Endothelial cell of hepatic sinusoid (primary cell): ENCODE data around the gene AP4E1.
"Not testable (repeated sequence)": the region's sequence is repeated elsewhere in the genome, so short reads cannot be mapped to it uniquely, and the experiment has no call there.

ENCODE experiments used
- in situ Hi-C: cut with HindIII; loops from 2 replicates; pipeline ENCODE4 v1.10.0; 2017; ENCODE audit warnings: low sequenced_read_pairs

Gene AP4E1

DNA sequence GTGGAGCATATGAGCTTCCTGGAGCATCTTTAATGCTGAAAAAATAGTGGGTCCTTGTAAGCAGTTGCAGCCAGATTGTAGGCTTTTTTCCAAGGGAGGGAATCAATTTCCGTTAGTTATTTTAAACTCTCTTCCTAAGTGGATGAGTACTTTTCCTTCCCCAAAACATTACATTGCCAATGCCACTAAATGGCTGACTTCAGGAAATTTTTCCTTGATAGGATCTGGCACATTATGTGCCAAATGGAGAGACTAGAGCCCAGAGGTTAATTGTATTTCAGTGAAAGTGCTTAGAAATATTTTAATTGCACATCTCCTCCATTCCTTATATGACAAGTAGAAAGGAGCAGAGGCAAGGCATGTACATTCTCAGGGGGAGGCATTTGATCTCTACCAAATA is 102.7 kb downstream of the AP4E1 start:
- in situ Hi-C loops: no loop called here

DNA sequence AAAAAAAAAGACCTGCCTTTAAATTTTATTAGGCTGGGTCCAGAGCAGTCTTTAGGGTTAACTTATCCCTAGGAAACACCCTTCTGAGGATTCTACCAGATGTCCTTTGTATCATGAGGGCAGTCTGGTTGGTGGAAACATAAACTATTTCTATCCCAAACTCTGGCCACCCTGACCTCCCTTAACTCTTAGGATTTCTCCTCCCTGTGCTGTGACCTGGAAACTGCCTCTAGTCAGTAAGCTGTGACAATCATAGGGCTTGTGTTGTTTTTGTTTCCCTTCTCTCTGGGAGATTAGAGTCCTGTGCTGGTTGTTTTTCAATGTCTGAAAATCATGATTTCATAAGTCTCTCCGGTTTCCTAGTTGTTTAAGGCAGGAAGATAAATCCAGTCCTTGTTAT is 108.1 kb downstream of the AP4E1 start:
- in situ Hi-C loops: no loop called here

DNA sequence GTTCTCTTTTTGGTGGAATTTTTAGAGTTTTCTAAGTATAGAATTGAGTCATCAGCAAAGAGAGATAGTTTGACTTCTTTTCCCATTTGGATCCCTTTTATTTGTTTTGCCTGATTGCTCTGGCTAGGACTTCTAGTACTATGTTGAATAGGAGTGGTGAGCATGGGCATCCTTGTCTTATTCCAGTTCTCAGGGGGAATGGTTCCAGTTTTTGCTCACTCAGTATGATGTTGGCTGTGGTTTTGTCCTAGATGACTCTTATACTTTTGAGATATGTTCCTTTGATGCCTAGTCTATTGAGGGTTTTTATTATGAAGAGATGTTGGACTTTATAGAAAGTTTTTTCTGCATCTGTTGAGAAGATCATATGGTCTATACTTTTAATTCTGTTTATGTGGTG is 113.7 kb downstream of the AP4E1 start:
- in situ Hi-C loops: no loop called here

DNA sequence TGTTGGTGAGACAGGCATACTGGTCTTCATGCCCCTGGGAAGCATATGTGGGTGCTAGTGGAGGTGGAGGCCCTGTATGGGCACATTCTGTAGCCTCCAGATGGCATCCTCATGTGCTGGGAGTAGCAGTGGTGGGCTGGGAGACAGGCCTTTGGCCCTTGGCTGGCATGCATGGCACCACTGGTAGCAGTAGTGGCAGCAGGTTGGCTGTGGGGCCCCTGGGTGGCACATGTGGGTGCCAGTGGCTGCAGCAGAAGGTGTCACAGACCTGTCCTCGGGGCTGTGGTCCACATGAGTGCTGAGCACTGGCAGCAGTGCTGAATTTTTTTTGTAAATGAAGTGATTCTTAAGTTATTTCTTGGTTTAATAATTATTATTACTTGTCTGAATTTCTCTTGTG is 115.0 kb downstream of the AP4E1 start:
- in situ Hi-C loops: no loop called here

DNA sequence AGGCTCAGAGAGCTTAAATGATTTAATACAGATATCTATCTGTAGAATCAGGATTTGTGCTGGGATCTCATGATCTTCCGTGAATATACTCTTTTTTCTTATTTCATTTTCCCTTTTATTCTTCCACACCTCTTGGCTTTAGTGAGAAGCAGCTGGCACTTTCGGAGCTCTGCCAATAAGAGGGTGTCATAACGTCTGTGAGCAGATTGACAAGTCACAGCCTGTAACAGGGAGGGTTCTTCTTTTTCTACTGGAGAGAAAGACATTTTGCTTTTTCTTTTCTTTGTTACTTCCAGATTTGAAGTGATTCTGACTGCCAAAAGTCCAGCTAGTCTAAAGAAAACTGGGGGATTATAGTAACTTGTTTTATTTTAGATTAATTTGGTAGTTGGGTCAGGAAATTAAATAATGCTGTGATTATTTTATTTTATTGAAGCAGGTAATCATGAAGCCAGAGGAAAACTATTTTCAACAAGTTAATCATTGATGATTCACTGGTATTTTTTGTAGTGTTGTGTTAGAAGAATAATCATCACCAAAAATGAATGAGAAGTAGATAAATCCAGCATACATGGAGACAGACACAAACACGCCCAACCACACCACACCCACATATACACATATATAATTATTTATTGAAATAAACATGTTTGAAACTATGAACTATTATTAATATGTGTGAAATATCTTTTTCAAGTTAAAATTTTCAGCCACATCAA is 116.4 kb downstream of the AP4E1 start:
- in situ Hi-C loops: no loop called here

DNA sequence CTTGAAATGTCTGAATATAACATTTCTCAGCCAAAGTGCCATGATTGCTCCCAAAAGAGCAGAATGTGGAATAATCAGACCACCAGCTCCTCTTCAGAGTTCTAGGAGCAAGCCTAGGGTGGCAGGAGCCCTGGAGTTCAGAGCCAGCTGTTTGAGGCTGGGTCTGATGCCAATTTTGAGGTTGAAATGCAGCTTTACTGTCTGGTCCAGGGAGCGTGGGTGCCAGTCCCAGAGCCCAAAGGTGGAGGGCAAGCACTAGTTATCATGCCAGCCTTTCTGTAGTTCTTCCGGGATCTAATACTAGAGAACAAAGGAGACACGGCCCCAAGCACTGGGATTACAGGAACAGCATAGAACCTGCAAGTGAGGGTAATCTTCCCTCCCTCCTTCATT is 117.0 kb downstream of the AP4E1 start:
- in situ Hi-C loops: no loop called here

DNA sequence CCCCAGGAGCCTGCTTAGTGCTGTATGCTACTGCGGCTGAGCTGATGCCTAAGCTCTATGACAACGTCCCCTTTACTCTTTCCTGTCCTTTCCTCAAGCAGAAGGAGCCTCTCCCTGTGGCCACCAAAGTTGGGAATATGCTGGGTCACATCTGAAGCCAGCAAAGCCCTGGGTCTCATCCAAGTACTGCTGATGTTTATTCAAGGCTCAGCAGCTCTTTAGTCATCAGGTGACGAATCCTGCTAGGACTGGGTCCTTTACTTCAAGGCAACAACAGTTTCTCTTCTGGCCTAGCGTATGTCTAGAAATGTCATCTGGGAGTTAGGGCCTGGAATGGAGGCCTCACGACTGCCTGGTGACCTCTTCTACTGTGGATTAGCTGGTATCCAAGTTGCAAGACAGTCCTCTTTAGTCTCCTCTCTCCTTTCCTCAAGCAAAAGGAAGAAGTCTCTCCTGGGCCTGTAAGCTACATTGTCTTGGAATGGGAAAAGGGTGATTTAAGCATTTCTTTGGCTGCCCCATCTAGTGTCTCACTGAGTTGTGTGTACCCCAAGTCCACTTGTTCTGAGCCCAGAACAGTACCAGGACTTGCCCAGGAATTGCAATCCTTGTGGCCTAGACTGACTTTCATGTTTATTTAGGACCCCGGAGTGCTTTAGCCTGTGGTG is 122.3 kb downstream of the AP4E1 start:
- in situ Hi-C loops: no loop called here

DNA sequence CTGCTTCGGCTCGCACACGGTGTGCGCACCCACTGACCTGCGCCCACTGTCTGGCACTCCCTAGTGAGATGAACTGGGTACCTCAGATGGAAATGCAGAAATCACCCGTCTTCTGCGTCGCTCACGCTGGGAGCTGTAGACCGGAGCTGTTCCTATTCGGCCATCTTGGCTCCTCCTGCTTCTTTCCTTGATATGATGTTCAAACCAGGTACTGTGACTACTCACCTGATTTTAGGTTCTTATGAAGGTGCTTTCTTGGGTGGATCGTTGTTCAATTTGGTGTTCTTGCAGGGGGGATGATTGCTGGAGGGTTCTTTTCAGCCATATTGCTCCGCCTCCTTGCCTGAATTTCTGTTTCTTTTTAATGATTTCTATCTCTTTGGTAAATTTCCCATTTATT is 129.0 kb downstream of the AP4E1 start:
- in situ Hi-C loops: not testable (repeated sequence)

DNA sequence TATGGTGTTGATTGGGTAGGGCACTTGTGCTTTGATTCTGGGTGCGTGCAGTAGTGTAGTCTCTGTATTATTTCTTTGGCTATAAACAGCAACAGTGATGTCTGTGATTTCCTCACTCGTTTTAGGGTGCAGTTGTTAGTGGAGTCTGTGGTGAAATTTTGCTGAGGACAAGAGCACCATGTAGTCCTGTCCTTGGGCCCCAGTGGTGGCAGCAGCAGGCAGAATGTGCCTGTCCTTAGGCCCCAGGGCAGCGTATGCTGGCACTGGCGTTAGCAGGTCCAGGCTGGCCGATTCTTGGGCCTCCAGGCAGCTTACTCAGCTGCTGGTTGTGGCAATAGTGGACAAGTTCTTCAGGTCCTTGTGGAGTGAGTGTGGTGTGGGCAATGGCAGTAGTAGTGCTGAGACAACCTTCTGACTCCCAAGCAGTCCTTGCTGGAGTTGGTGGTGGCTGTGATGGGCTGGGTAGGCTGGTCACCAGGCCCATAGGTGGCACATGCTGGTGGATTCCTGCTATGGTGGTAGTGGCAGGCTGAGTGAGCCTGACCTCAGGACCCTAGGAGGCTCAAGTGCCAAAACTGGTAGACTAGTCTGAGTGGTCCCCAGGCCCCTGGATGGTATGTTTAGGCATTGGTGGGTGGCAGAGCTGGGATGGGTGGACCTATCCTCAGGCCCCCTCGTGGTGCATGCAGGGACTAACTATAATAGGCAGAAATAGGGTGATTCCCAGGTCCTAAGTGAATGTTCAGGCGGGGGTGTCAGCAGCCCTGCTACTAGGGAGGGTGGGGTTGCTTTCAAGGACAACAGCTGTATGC is 129.9 kb downstream of the AP4E1 start:
- in situ Hi-C loops: no loop called here

DNA sequence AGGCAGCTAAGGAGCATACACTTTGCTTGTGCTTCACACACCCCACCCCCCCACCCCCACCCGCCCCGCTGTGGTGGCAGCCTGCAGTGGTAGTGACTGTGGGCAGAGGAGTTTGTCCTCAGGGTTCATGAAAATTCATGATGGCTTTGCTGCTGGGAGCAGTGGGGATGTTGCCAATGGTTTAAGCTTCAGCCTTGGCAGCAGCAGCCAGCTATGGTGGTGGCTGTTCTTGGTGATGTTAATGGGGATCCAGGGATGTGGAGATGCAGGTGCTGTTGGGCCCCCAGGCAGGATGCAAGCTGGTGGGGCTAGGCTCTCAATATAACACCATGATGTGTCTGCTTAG is 130.5 kb downstream of the AP4E1 start:
- in situ Hi-C loops: no loop called here

DNA sequence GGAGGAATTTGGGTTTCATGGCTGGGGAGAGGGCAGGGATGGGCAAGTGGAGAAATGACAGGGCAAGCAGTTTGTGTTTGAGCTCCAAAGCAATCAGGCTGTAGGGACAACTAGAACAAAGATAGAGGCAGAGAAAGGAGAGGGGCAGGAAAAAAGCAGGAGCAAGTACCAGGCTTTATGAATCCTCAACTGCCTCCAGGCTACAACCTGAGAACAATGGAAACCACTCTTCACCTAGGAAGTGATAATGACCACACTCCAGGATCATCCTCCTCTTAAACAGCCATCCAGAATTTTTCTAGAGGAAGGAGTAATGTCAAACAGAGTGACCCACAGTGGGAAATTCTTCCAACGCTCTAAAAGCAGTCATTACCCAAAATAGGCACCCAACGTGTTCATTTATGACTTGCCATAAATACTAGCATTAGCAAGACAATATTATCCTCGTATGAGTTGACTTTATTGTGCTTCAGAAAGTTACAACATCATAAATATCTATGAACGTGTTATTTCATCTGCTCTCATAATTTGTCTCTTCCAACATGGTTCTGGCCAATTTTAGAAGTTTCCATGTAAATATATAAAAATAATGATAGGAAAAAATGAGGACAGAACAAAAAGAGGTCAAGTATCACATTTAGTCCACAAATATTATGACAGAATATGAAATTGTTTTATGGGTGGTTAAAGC is 135.7 kb downstream of the AP4E1 start:
- in situ Hi-C loops: no loop called here

DNA sequence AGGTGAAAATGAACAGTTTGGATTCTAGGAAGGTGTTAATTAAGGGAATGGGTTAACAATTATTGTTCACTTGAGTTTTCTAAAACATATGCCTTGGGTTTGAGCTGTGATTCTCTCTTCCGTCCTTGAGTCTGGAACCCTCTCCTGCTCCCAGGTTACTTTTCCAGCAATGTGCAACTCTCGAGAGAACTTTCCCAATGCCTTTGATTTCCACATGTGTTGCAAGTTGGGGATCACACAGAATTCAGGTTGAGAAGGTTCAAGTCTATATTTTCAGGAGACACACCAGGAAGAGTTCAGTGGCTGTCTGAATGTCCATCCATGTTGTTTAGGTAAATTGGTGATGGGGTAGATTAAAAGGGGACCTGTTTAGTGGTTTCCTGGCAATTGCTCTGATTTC is 137.5 kb downstream of the AP4E1 start:
- in situ Hi-C loops: no loop called here

DNA sequence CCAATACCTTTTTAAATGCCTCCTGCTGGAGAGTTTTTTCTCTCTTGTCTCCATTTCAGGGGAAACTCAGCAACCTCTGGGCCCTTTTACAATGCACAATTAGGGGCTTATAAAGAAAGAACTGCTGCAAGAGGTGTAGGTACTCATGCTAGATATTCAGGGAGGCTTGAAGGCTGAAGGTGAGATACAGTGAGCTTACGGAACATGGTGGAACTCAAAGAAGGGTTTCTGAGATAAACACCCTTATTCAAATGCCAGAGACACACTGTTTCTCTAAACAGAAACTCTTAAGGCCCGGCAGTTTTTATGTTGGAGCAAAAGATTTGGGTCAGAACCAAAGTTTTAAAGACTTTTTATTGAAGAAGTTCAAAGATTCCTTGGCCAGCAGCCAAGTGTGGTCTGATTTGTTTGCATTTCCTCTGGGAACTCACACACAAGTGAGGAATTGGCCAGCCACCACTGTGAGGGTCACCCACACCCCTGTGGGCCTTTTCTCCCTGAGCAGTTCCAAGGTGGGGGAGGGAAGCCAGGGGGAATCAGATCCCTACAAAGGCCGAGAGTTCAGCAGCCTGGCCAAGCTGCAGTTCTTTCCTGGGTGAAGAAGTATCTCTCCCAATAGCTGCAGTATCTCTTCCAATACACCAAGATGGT is 138.4 kb downstream of the AP4E1 start:
- in situ Hi-C loops: no loop called here

DNA sequence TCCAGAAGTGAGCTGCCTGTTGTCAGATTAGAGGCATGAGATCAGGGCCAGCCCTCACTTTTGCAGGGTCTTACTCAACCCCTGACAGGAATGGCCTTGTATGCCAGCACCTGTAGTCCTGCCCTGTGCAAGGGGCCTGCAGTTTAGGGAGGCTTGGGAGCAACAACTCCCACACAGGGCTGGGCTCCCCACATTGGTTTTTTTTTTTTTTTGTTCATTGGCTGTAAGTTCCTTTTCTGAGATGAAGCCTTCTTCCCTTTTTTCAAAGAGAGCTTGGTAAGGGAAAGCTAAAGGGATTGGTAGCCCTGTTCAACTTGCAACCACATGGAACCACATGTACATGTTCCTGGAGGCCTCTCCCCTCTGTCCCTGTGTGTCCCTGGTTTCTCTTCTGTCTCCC is 139.8 kb downstream of the AP4E1 start:
- in situ Hi-C loops: no loop called here

DNA sequence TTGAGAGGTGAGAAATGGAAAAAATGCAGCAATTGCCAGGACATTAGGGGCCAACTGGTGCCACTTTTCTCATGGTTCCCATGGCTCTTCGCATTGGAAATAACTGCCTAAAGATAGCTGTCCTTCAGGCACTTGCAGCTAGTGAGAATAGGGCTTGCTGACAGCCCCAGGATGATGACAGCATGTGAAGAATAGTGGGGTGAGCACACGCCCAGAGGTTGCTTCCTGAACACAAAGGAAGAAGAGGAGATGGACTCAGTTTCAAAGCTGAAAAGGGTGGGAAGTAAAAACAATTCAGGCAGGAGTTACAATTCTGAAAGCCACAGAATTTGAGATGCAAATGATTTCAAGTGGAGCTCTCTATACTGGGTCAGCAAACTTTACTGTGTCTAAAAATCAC is 140.6 kb downstream of the AP4E1 start:
- in situ Hi-C loops: no loop called here

DNA sequence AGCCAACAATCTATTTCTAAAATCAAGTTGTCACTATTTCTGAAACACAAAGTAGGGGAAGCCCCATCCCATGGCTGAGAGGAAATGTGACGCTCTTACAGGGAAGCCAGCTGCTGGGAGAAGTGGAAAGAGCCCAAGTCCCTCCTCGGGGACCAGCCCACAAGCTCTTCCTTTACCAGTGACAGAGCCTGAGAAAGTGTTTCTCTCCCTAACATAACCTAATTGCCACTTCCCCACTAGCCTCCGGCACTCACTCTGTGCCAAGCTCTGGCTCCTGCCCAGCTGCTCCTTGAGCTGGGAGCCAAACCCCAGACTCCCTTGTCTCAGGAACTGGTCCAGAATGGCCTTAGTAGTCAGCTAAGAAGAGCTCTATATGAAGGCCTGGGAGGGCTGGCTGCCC is 143.3 kb downstream of the AP4E1 start:
- in situ Hi-C loops: no loop called here

DNA sequence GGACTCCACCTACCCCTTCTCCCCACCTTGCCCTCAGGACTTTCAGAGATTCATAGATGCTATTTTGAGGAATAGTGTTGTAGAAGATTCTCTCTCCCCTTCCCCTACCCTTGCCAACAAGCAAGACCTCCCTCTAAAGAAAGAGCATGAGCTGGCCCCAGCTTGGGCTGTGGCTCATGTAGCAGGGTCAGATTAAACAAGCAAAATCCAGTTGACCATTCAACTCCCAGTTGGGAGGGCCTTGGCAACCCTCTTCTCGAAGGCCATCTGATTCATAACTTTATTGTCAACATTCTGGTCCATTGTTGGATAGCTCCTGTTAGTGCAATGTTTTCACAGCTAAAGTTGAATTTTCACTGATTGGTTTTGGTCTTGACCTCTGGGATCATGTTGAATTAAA is 145.1 kb downstream of the AP4E1 start:
- in situ Hi-C loops: no loop called here

DNA sequence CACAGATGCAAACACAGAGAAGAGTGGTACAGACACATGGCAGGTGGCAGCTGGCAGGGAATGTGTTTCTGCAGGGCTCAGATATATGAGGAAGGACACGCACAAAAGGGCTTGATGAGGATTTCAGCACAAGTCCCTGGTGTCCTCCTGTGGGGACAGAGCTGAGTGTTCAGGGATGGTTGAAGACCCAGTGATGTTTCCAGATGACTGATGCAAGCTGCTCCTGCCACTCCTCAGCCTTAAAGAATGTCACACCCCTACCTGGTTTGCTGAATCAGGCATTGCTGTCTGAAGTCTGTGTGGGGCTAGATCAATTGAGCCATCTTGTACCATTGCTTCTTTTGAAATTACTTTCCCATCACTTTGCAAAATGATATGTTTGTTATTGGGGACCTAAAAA is 146.1 kb downstream of the AP4E1 start:
- in situ Hi-C loops: no loop called here
